ENCODE measurements around the gene LHCGR.

DNA sequence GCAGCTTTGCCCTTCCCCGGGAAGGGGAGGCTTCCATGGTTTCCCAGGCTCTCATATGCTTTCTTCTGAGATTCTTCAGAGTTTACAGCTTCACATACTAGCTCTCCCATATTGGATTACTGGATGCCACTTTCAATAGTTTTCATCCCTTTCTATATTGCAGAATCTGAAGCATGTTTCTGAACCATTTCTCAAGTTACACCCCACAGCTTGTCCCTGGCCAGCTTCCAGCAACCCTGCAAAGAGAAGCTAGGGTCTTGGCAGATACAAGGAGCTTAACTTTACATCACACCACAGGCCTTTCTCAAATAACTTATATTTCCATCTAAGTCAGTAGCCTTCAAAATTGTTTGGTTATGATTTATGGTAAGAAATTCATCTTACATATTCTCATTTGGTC is 39.6 kb downstream of the LHCGR start:
- TF ChIP-seq MXI1 (conservative IDR thresholded peaks at IDR 0.05; ENCODE audit: poor library complexity, severe bottlenecking) (no peak), EZH2 (IDR thresholded peaks at IDR 0.05; ENCODE audit: borderline replicate concordance, insufficient read depth, low read length, poor library complexity, severe bottlenecking) (no peak), RAD21 (conservative IDR thresholded peaks at IDR 0.05) (no peak), EP300 (conservative IDR thresholded peaks at IDR 0.05; ENCODE audit: poor library complexity, severe bottlenecking) (no peak)
- TF ChIP-seq, protein P1, sequence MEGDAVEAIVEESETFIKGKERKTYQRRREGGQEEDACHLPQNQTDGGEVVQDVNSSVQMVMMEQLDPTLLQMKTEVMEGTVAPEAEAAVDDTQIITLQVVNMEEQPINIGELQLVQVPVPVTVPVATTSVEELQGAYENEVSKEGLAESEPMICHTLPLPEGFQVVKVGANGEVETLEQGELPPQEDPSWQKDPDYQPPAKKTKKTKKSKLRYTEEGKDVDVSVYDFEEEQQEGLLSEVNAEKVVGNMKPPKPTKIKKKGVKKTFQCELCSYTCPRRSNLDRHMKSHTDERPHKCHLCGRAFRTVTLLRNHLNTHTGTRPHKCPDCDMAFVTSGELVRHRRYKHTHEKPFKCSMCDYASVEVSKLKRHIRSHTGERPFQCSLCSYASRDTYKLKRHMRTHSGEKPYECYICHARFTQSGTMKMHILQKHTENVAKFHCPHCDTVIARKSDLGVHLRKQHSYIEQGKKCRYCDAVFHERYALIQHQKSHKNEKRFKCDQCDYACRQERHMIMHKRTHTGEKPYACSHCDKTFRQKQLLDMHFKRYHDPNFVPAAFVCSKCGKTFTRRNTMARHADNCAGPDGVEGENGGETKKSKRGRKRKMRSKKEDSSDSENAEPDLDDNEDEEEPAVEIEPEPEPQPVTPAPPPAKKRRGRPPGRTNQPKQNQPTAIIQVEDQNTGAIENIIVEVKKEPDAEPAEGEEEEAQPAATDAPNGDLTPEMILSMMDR (IDR thresholded peaks at IDR 0.05; ENCODE audit: poor library complexity, severe bottlenecking): no peak

Measured in neural cell (in vitro differentiated cells).